Common myeloid progenitor, CD34-positive (primary cell): Measurements from ENCODE around the gene GLOD4.
"Not testable (repeated sequence)": the region's sequence is repeated elsewhere in the genome, so short reads cannot be mapped to it uniquely, and the experiment has no call there.

Source experiments
- CTCF ChIA-PET: fragments of 350-600 bp; sonication (Branson Sonifier 250); formaldehyde crosslinking; loops from one replicate; lab custom pipeline; 2021; ENCODE audit warnings: antibody characterized with exemption; lab: Charles Lee
- POLR2A ChIA-PET: fragments of 350-600 bp; sonication (Branson Sonifier 250); formaldehyde crosslinking; loops from one replicate; lab custom pipeline; 2021; ENCODE audit warnings: antibody characterized with exemption; lab: Charles Lee
- DNase-seq, 3 donors: peaks; one replicate each; pipeline versions ENCODE4 v3.0.0 to v3.0.0-alpha.2; 2013
- H3K27ac ChIP-seq, 2 experiments: 1 replicate in 1 of 2; 2 replicates in 1 of 2; pipeline ENCODE4 v1.7.0; 2013; ENCODE audit warnings: inconsistent platforms in 2 of 2, low read length in 2 of 2, mild to moderate bottlenecking in 2 of 2, low read depth in 1 of 2, moderate library complexity in 1 of 2; ENCODE audit not compliant: severe bottlenecking in 2 of 2, insufficient read depth in 1 of 2, poor library complexity in 1 of 2
- H3K27me3 ChIP-seq, 5 experiments: replicated peaks in 2 of 5; 1 replicate in 3 of 5; 2 replicates in 2 of 5; pipeline versions ENCODE4 v1.6.1 to v1.7.0; 2013; ENCODE audit warnings: low read length in 4 of 5, mild to moderate bottlenecking in 2 of 5, moderate library complexity in 2 of 5, inconsistent platforms in 1 of 5; ENCODE audit not compliant: insufficient read depth in 5 of 5, control insufficient read depth in 4 of 5
- H3K36me3 ChIP-seq, 4 experiments: 1 replicate in 2 of 4; 2 replicates in 2 of 4; pipeline versions ENCODE4 v1.6.1 to v1.7.0; 2013; ENCODE audit warnings: low read length in 3 of 4, control low read depth in 1 of 4, mild to moderate bottlenecking in 1 of 4; ENCODE audit not compliant: control insufficient read depth in 4 of 4, insufficient read depth in 4 of 4
- H3K4me1 ChIP-seq, 4 experiments: 1 replicate in 3 of 4; 2 replicates in 1 of 4; pipeline versions ENCODE4 v1.6.1 to v1.7.1; 2013; ENCODE audit warnings: low read length in 3 of 4, mild to moderate bottlenecking in 3 of 4, control low read depth in 1 of 4, inconsistent platforms in 1 of 4, moderate library complexity in 1 of 4; ENCODE audit not compliant: control insufficient read depth in 4 of 4, insufficient read depth in 4 of 4; ENCODE audit errors: control extremely low read depth in 1 of 4
- H3K4me3 ChIP-seq, 7 experiments: 1 replicate in 4 of 7; 2 replicates in 3 of 7; pipeline versions ENCODE4 v1.5.1 to v1.7.0; 2013; ENCODE audit warnings: mild to moderate bottlenecking in 7 of 7, low read length in 6 of 7, moderate library complexity in 6 of 7, inconsistent platforms in 2 of 7, low read depth in 2 of 7, control low read depth in 1 of 7; ENCODE audit not compliant: insufficient read depth in 4 of 7, control insufficient read depth in 1 of 7; ENCODE audit errors: extremely low read depth in 1 of 7
- H3K9me3 ChIP-seq, 5 experiments: 1 replicate in 4 of 5; 2 replicates in 1 of 5; pipeline versions ENCODE4 v1.6.1 to v1.7.1; 2013; ENCODE audit warnings: low read length in 4 of 5, mild to moderate bottlenecking in 2 of 5, inconsistent platforms in 1 of 5, low read depth in 1 of 5, moderate library complexity in 1 of 5; ENCODE audit not compliant: control insufficient read depth in 4 of 5, insufficient read depth in 2 of 5; ENCODE audit errors: control extremely low read depth in 1 of 5
- WGBS: methylation state at CpG from one replicate; pipeline ENCODE4 v1.1.5; 2013; ENCODE audit not compliant: insufficient coverage; 5-methylcytosine and 5-hydroxymethylcytosine counted together

The GLOD4 gene

DNA sequence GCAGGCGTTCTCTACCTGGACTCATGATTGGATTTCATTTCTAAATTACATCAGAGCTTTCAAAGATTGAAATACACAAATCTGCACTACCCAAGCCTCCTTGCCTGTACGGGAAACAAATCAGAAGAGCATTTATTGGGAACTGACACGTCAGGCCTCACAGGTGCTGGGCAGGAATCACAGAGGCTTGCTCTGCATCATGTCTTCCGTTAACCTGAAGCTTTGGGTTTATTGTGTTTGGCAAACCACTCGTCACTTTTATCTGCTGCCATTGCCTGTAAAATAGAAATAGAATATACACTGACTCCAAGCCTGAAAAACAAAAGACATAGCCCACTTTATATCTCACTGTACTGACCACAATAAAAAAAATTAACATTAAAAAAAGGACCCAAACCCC is 22.1 kb downstream of the GLOD4 start:
- Histone ChIP-seq H3K9me3 (no peaks in the 10 kb centered on the region), H3K27ac (no peak overlapping the region), H3K4me3 (no peak overlapping the region), H3K27me3 (no peaks in the 10 kb centered on the region), H3K36me3 (peaks cover 14 to 56% (median 42%) of the 10 kb centered on the region in 4 experiments), H3K4me1 (no peaks in the 10 kb centered on the region)
- CTCF ChIA-PET = interaction anchor here (1.6 kb wide), 1 partner anchor 29 kb away, joined by 3 read pairs; no protein-coding TSS in a partner anchor
- POLR2A ChIA-PET = no interaction called here
- DNase-seq = no peak
- WGBS = 96% methylated on average over 4 of the region's 5 CpGs

DNA sequence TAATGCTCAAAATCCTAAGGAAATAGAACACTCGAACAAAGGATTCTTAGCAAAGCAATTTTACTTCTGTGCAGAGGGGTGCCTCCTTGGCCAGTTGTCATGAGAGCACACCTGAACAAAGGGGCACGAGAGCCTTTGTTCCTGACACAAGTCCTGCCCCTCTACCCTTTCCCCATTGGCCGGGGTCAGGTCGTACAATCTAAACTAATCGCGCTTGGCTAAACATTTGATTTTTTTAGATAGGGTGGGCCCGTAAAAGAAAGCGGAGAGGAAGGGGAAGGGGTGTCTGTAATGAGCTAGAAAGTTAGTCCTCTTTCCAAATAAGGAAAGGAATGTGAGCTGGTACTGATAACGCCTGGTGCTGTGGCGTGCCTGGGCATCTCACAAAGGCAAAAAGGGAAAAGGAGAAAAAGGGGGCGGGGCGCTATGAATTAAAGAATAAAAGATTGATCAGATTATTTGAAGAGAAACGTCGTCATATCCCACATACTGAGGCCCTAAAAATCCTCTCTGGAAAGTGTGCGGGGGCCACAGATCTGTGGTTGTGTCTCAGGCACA is 26.0 kb downstream of the GLOD4 start:
- Histone ChIP-seq H3K36me3 (peaks cover 13 to 35% (median 27%) of the 10 kb centered on the region in 4 experiments), H3K4me1 (peaks cover under 1 to 16% (median 14%) of the 10 kb centered on the region in 4 experiments)
- H3K4me3 ChIP-seq, H3K27ac ChIP-seq, POLR2A ChIA-PET, H3K27me3 ChIP-seq, DNase-seq, H3K9me3 ChIP-seq: not testable (repeated sequence)
- CTCF ChIA-PET = interaction anchor here (1.6 kb wide), 1 partner anchor 8 kb away, joined by 7 read pairs; no protein-coding TSS in a partner anchor
- WGBS = 94% methylated on average over 11 of the region's 15 CpGs

DNA sequence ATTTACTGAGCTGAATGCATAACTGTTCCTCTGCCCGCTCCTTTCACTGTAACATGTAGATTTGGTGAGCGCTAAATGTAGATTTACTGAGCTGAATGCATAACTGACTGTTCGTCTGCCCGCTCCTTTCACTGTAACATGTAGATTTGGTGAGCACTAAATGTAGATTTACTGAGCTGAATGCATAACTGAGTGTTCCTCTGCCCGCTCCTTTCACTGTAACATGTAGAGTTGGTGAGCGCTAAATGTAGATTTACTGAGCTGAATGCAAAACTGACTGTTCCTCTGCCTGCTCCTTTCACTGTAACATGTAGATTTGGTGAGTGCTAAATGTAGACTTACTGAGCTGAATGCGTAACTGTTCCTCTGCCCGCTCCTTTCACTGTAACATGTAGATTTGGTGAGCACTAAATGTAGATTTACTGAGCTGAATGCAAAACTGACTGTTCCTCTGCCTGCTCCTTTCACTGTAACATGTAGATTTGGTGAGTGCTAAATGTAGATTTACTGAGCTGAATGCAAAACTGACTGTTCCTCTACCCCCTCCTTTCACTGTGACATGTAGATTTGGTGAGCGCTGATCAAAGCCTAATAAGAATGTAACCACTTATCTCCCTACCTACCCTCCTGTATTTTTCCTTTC is 26.6 kb downstream of the GLOD4 start:
- CTCF ChIA-PET = interaction anchor here (1.3 to 2.0 kb wide), 3 partner anchors 9 to 40 kb away, joined by 3 to 7 read pairs (median 4); no protein-coding TSS in a partner anchor
- Histone ChIP-seq H3K4me1 (peaks cover 5 to 23% (median 20%) of the 10 kb centered on the region in 4 experiments), H3K36me3 (peaks cover 11 to 29% (median 23%) of the 10 kb centered on the region in 4 experiments)
- DNase-seq, H3K9me3 ChIP-seq, POLR2A ChIA-PET, H3K27ac ChIP-seq, H3K27me3 ChIP-seq, H3K4me3 ChIP-seq: not testable (repeated sequence)
- WGBS = 99% methylated on average over 8 of the region's 9 CpGs

DNA sequence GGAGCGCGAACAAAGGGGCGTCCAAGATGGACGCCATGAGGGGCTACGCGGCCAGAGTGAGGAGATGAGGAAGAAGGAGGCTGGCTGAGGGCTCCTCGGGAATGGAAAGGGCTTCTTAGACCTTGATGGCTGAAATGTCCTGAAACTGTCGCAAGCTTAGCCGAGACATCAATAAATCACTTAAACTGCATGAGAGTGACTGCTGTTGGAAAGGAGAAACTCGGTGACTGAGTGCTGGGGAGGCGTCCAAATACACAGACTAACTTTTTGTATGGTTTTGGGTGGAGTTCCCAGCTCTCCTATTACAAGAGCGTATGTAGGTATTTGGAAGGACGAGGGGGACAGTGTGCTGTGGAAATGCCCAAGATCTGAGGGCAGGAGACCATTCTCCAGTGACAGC is 28.7 kb downstream of the GLOD4 start:
- ChIA-PET POLR2A (no interaction called here), CTCF (interaction anchor here (1.0 to 1.2 kb wide), 2 partner anchors 9 to 11 kb away, joined by 3 to 10 read pairs; no protein-coding TSS in a partner anchor)
- no peak overlapping the region for H3K27ac ChIP-seq
- peaks cover 2 to 18% (median 14%) of the 10 kb centered on the region in 4 experiments for H3K36me3 ChIP-seq
- H3K27me3 ChIP-seq = no peaks in the 10 kb centered on the region
- no peak for DNase-seq
- peak overlapping the region in 1 of 7 experiments; percentile 49 for H3K4me3 ChIP-seq
- H3K4me1 ChIP-seq = peaks cover 7 to 26% (median 21%) of the 10 kb centered on the region in 4 experiments
- 88% methylated on average over 7 of the region's 13 CpGs for WGBS
- H3K9me3 ChIP-seq = peaks cover 0 to 3% (median 0%) of the 10 kb centered on the region in 5 experiments

DNA sequence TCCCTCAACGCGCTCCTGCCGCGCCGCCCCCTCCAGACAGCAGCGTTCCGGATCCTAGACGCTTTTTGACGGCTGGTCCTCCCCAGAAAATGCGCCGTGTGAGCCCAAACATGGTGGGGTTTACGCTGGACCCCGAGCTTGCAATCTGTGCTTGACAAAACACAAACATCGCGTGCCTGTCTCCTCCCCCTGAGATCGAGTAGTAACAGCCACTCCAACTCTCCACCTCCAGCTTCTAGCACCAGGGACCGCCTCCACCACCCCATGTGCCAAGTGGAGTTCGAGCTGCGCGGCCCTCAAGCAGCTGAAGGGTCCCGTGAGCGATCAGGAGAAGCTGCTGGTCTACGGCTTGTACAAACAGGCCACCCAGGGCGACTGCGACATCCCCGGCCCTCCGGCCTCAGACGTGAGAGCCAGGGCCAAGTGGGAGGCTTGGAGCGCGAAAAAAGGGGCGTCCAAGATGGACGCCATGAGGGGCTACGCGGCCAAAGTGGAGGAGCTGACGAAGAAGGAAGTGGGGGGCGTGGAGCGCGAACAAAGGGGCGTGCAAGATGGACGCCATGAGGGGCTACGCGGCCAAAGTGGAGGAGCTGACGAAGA is 29.4 kb downstream of the GLOD4 start:
- H3K27ac ChIP-seq = peak overlapping the region; percentile 25 to 73
- peak; percentile 47 to 73 (median 66) for DNase-seq
- peaks cover 7 to 26% (median 21%) of the 10 kb centered on the region in 4 experiments for H3K4me1 ChIP-seq
- peak overlapping the region; percentile 35 to 88 (median 76) for H3K4me3 ChIP-seq
- H3K36me3 ChIP-seq = peaks cover 0 to 20% (median 14%) of the 10 kb centered on the region in 4 experiments
- 10% methylated on average over 25 of the region's 43 CpGs for WGBS
- H3K9me3 ChIP-seq = peaks cover 0 to 3% (median 0%) of the 10 kb centered on the region in 5 experiments
- H3K27me3 ChIP-seq = no peaks in the 10 kb centered on the region
- POLR2A ChIA-PET = no interaction called here
- CTCF ChIA-PET = interaction anchor here (0.5 to 1.8 kb wide), 10 partner anchors 8 to 248 kb away, joined by 3 to 10 read pairs (median 3); no protein-coding TSS in a partner anchor

DNA sequence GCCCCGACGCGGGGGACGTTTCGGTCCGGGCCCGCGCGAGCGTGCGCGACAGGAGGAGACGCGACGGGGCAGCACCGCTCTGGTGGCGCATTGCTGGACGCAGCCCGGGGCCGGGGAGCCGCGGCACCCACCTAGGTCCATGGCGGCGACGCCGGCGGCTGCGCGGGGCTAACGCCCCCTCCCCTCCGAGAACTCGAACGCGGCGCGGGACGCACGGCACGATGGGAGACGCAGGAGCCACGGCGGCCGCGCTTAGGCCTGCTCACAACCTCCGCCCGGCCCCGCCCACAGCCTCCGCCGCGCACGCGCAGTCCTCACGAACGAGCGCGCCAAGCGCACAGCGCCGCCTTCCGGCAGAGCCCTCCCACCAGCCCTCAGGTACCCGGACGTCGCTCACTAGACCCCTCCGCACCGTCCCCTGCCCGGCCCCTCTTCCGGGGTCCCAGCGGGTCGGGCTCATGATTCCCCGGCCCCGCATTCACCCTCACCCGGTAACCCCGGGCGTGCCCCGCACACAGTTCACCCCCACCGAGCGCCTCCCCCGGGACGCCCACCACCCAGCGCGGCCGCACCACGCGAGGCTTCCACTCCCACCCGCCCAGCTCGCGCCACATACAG is 30.0 kb downstream of the GLOD4 start, which contains the start of gene GEMIN4:
Gene GEMIN4, minus strand, starts transcription at position 263 of the 618 bp plus-strand sequence. Its CDS starts 122 bp downstream, at position 141.
- Histone ChIP-seq H3K36me3 (peaks cover under 1 to 26% (median 18%) of the 10 kb centered on the region in 4 experiments), H3K27me3 (no peaks in the 10 kb centered on the region), H3K4me3 (peak within 1 kb of the TSS; percentile 40 to 88 (median 76)), H3K27ac (peak within 1 kb of the TSS; percentile 25 to 73), H3K4me1 (peaks cover 7 to 26% (median 21%) of the 10 kb centered on the region in 4 experiments), H3K9me3 (peaks cover 0 to 3% (median 0%) of the 10 kb centered on the region in 5 experiments)
- POLR2A ChIA-PET = no interaction called here
- CTCF ChIA-PET = interaction anchor here (0.5 to 1.8 kb wide), 11 partner anchors 8 to 247 kb away, joined by 3 to 10 read pairs (median 3); no protein-coding TSS in a partner anchor
- 0% methylated on average over 66 of the region's 87 CpGs for WGBS
- peak; percentile 89 to 91 (median 91) for DNase-seq
